Neural progenitor cell (in vitro differentiated cells): ENCODE measurements around the gene ZNF521.

Experiments
- CTCF ChIP-seq: fragments of 200-600 bp; sonication (generic); IDR thresholded peaks from 2 replicates; pipeline ENCODE4 v1.5.1; 2017; ENCODE audit warnings: antibody characterized with exemption, mild to moderate bottlenecking
- EZH2 ChIP-seq: fragments of 200-600 bp; sonication (generic); IDR thresholded peaks from 2 replicates; pipeline ENCODE4 v1.6.1; 2017; ENCODE audit warnings: antibody characterized with exemption, mild to moderate bottlenecking, moderate library complexity

- TF ChIP-seq CTCF, result no peak
- no peak for TF ChIP-seq EZH2
Measured at GRCh38 chr18:25044694-25045093, 307.3 kb downstream of the ZNF521 start.
